ENCODE results near the gene OR2G2. TPM values are rescaled to one million over a fixed set of nuclear protein-coding genes. Genes with fewer than 3 reads are reported as not detected.

The OR2G2 gene
- polyA plus RNA-seq, 1 donor (not counting 4 experiments of a cell fraction or from before 2014, with no cell fraction given) = not detected

- Histone ChIP-seq H2AFZ (ENCODE audit: control insufficient read depth, low read length) (no peak overlapping the region), H3K79me2 (ENCODE audit: control insufficient read depth, insufficient read depth, low read length) (no peaks in the 10 kb centered on the region), H3K9ac (ENCODE audit: control insufficient read depth, extremely low read depth, insufficient read depth, low read length) (no peak overlapping the region), H3K4me1 (ENCODE audit: control insufficient read depth, extremely low read depth, insufficient read depth, low read length) (no peaks in the 10 kb centered on the region), H3K36me3 (ENCODE audit: control insufficient read depth in 2 of 2, extremely low read depth in 1 of 2, insufficient read depth in 2 of 2, low read length in 2 of 2) (no peaks in the 10 kb centered on the region), H3K9me3 (ENCODE audit: control insufficient read depth, low read depth, low read length) (no peaks in the 10 kb centered on the region), H3K27ac (ENCODE audit: control insufficient read depth, insufficient read depth, low read length) (no peak overlapping the region), H4K20me1 (ENCODE audit: control insufficient read depth, extremely low read depth, insufficient read depth, low read length) (no peaks in the 10 kb centered on the region), H3K4me2 (ENCODE audit: control insufficient read depth, extremely low read depth, insufficient read depth, low read depth, low read length) (no peak overlapping the region), H3K27me3 (ENCODE audit: control insufficient read depth, extremely low read depth, insufficient read depth, low read length) (no peaks in the 10 kb centered on the region), H3K9me1 (ENCODE audit: control insufficient read depth, extremely low read depth, insufficient read depth, low read length) (no peaks in the 10 kb centered on the region), H3K4me3 (ENCODE audit: control insufficient read depth in 2 of 3, extremely low read depth in 1 of 3, insufficient read depth in 2 of 3, low read depth in 1 of 3, low read length in 3 of 3) (no peak overlapping the region)
- no peak for DNase-seq (ENCODE audit: low read depth, low spot score)
- dilution Hi-C loops (cut with MboI; ENCODE audit: extremely low pct_ligation_motif_present, low sequenced_read_pairs) = no loop called here
- no peak for FAIRE-seq
- TF ChIP-seq EZH2 (IDR thresholded peaks at IDR 0.05; ENCODE audit: low read length) (no peak), CTCF (optimal IDR thresholded peaks at IDR 0.05 in 1 of 3, IDR thresholded peaks at IDR 0.05 in 1 of 3, conservative IDR thresholded peaks at IDR 0.05 in 1 of 3; ENCODE audit: extremely low read depth in 1 of 3, insufficient read depth in 2 of 3, low read length in 3 of 3) (no peak)
Measured at GRCh38 chr1:247574664-247575063, 13.5 kb upstream of the OR2G2 start.

GRCh38 chr1:247576514-247576913, 11.6 kb upstream of the OR2G2 start:
- Histone ChIP-seq H3K27me3 (ENCODE audit: control insufficient read depth, extremely low read depth, insufficient read depth, low read length) (no peaks in the 10 kb centered on the region), H3K36me3 (ENCODE audit: control insufficient read depth in 2 of 2, extremely low read depth in 1 of 2, insufficient read depth in 2 of 2, low read length in 2 of 2) (no peaks in the 10 kb centered on the region), H3K4me3 (ENCODE audit: control insufficient read depth in 2 of 3, extremely low read depth in 1 of 3, insufficient read depth in 2 of 3, low read depth in 1 of 3, low read length in 3 of 3) (no peak overlapping the region), H3K4me2 (ENCODE audit: control insufficient read depth, extremely low read depth, insufficient read depth, low read depth, low read length) (no peak overlapping the region), H2AFZ (ENCODE audit: control insufficient read depth, low read length) (no peak overlapping the region), H3K9me1 (ENCODE audit: control insufficient read depth, extremely low read depth, insufficient read depth, low read length) (no peaks in the 10 kb centered on the region), H3K79me2 (ENCODE audit: control insufficient read depth, insufficient read depth, low read length) (no peaks in the 10 kb centered on the region), H3K9ac (ENCODE audit: control insufficient read depth, extremely low read depth, insufficient read depth, low read length) (no peak overlapping the region), H3K9me3 (ENCODE audit: control insufficient read depth, low read depth, low read length) (no peaks in the 10 kb centered on the region), H3K27ac (ENCODE audit: control insufficient read depth, insufficient read depth, low read length) (no peak overlapping the region), H4K20me1 (ENCODE audit: control insufficient read depth, extremely low read depth, insufficient read depth, low read length) (no peaks in the 10 kb centered on the region), H3K4me1 (ENCODE audit: control insufficient read depth, extremely low read depth, insufficient read depth, low read length) (no peaks in the 10 kb centered on the region)
- TF ChIP-seq EZH2 (IDR thresholded peaks at IDR 0.05; ENCODE audit: low read length) = no peak
- FAIRE-seq = no peak
- dilution Hi-C loops (cut with MboI; ENCODE audit: extremely low pct_ligation_motif_present, low sequenced_read_pairs) = no loop called here
- no peak for DNase-seq (ENCODE audit: low read depth, low spot score)

- Histone ChIP-seq H4K20me1 (ENCODE audit: control insufficient read depth, extremely low read depth, insufficient read depth, low read length) (no peaks in the 10 kb centered on the region), H2AFZ (ENCODE audit: control insufficient read depth, low read length) (no peak overlapping the region), H3K79me2 (ENCODE audit: control insufficient read depth, insufficient read depth, low read length) (no peaks in the 10 kb centered on the region), H3K27ac (ENCODE audit: control insufficient read depth, insufficient read depth, low read length) (no peak overlapping the region), H3K4me1 (ENCODE audit: control insufficient read depth, extremely low read depth, insufficient read depth, low read length) (no peaks in the 10 kb centered on the region), H3K36me3 (ENCODE audit: control insufficient read depth in 2 of 2, extremely low read depth in 1 of 2, insufficient read depth in 2 of 2, low read length in 2 of 2) (no peaks in the 10 kb centered on the region), H3K9ac (ENCODE audit: control insufficient read depth, extremely low read depth, insufficient read depth, low read length) (no peak overlapping the region), H3K9me3 (ENCODE audit: control insufficient read depth, low read depth, low read length) (no peaks in the 10 kb centered on the region), H3K4me3 (ENCODE audit: control insufficient read depth in 2 of 3, extremely low read depth in 1 of 3, insufficient read depth in 2 of 3, low read depth in 1 of 3, low read length in 3 of 3) (no peak overlapping the region), H3K27me3 (ENCODE audit: control insufficient read depth, extremely low read depth, insufficient read depth, low read length) (no peaks in the 10 kb centered on the region), H3K9me1 (ENCODE audit: control insufficient read depth, extremely low read depth, insufficient read depth, low read length) (no peaks in the 10 kb centered on the region), H3K4me2 (ENCODE audit: control insufficient read depth, extremely low read depth, insufficient read depth, low read depth, low read length) (no peak overlapping the region)
- TF ChIP-seq EZH2 (IDR thresholded peaks at IDR 0.05; ENCODE audit: low read length) (no peak), CTCF (optimal IDR thresholded peaks at IDR 0.05 in 1 of 3, IDR thresholded peaks at IDR 0.05 in 1 of 3, conservative IDR thresholded peaks at IDR 0.05 in 1 of 3; ENCODE audit: extremely low read depth in 1 of 3, insufficient read depth in 2 of 3, low read length in 3 of 3) (no peak)
- dilution Hi-C loops (cut with MboI; ENCODE audit: extremely low pct_ligation_motif_present, low sequenced_read_pairs) = no loop called here
- FAIRE-seq (no peak), DNase-seq (ENCODE audit: low read depth, low spot score) (no peak)
Measured at GRCh38 chr1:247578946-247579460, 9.2 kb upstream of the OR2G2 start.
